HS-5 (cell line): ENCODE measurements around the gene GGNBP2.

Source experiments
- DNase-seq: peaks from one replicate; pipeline ENCODE4 v3.0.0-alpha.2; 2012; ENCODE audit warnings: low read depth

GGNBP2 gene

DNA sequence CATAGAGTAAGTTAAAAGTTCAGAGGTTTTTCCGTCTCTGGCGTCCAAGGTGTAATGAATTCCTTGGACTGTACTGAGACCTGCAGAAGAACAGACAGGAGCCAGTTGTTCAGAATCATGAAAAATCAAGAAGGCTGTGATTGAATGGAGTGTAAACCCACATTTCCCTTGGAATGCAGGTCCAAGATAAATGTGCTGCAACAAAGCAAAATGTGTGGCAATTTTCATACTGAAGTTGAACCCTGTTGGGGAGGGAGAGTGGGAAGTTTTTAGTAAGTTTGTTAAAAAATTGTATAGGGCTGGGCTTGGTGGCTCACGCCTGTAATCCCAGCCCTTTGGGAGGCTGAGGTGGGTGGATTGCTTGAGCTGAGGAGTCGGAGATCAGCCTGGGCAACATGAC, 21.4 kb downstream of the GGNBP2 start:
- no peak for DNase-seq

DNA sequence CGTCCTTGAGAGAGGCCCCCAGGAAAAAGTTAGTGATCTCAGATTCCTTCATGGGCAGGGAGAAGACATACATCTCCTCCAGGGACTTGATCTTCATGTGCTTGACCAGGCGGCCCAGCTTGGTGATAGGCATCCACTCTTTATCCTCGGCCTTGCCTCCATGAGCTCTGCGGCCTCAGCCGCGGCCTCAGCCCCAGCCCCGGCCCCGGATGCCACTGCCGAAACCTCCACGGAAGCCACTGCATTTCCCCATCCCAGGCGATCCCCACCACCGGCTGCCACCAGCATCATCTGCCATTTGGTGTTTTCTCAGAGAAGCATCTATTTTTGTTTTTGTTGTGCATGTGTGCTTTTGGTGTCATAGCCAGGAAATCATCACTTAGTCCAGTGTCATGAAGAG, 30.3 kb downstream of the GGNBP2 start:
- no peak for DNase-seq

DNA sequence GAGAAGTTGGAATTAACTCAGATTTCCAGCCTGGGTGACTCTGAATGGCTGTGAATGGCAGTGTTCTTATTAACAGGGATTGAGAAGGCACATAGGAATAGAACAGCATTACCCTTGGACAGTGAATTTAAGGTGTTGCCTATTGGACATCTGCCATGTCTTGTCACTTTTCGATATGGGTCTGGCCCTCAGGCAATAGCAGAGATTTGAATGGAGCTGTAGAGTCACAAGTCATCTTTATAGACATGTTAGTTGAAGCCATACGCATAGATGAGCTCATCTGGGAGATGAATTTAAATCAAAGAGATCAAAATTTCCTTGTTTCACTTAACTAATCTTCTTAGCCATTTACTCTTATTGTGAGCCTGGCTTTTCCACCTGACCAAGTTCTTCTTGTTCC, 32.1 kb downstream of the GGNBP2 start:
- DNase-seq, result no peak

DNA sequence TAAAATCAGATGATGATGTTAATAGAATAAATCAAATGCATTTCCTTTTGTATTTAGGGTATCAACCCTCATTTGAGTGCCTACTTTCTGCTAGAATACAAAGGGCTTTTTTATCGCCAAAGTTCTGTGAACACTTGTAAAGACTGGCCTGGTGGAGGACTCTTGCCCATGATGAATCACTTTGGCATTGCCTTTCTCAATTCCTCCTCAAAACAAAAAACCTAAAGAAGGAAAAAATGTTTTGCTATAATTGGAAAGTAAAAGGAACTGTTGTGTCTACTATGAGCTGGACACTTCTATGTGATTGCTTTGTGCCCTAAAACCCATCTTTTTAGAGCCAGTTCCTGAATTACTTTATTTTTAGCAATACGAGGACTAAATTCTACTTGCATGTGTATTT, 34.0 kb downstream of the GGNBP2 start:
- no peak for DNase-seq

DNA sequence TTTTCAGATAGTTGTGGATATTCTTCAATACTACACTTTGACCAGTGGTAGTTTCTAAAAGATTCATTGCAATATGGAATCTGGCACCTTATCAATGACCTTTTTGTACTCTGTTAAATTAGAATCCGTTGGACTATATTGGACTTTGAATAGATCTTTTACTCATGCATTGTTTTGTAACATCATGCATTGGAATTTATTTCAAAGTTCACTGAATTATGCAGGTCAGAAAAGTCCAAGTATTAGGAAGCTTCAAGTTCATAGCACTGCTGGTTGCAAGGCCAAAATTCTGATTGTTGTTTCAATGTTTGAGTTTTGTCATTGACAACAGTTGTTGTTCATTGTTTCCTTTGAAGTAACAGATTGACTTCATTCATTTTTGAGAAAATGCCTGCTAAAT, 39.1 kb downstream of the GGNBP2 start:
- DNase-seq, result no peak

DNA sequence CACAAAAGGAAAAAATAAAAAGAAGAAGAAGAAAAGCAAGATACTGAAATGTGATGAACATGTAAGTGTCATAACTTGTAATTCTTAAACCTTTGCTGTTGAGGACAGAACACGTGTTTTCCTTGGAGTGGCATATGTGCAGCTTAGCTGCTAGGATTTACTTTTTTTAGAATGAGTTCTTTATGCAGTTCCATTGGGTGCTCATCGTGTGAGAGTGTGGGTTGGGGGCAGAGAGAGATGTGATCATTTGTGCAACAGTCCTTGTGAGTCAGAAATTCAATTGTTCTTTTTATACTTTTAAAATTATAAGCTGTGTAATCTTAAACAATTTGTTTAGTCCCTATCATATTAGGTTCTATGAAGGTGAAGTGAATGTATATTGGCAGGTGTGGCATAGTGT, 41.4 kb downstream of the GGNBP2 start:
- DNase-seq, result no peak

DNA sequence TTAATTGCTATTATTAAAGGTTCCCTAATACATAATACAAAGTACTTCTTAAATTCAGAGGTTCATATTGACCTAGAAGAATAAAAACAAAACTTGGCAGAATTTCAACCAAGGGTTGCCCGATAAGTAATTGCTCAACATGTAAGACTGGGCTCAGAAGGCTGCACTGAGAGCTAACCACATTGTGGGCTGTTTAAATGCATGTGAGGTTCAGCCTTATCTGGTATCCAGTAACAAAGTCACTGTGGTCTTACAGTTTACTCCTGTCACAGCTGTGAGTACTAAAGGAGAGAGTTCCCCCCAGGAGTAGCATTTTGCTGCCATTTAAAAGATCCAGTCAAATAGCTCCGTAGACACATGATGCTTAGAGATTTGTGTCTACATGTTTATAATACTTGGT, 45.4 kb downstream of the GGNBP2 start:
- DNase-seq, result no peak

DNA sequence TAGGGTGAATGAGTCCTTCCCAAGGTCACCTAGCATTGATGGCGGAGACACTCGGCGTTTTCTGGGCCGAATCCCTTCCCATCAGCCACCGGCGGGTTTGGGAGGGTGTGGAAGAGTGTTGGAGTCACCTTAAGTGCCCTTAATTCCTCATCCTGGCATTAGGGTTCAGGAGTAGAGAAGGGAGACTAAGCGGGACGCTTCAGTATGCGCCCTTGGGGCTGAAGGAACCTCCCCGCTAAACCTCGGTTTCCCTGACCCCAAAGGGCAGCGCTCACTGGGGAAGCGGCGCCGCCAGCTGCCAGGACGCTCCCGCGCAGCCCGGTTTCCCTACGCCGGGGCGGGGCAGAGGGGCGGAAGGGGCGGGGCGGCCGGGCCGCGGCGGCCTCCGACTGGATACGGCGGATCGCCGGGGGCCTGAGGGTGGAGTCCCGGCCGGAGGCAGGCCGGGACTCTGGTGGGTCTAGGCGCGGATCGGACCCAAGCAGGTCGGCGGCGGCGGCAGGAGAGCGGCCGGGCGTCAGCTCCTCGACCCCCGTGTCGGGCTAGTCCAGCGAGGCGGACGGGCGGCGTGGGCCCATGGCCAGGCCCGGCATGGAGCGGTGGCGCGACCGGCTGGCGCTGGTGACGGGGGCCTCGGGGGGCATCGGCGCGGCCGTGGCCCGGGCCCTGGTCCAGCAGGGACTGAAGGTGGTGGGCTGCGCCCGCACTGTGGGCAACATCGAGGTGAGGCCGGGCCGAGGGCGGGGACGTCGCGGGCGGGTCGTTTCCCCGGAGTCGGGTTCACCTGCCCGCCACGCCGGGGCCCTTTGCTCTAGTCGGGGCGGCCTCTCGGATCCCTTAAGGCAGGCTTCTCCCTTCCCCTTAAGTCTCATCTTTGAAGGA, 47.0 kb downstream of the GGNBP2 start, which contains the start of gene DHRS11:
DHRS11 (plus strand) TSS at position 446 of the 882 bp plus-strand sequence; CDS start at position 577, 131 bp downstream.
- DNase-seq, result no peak

DNA sequence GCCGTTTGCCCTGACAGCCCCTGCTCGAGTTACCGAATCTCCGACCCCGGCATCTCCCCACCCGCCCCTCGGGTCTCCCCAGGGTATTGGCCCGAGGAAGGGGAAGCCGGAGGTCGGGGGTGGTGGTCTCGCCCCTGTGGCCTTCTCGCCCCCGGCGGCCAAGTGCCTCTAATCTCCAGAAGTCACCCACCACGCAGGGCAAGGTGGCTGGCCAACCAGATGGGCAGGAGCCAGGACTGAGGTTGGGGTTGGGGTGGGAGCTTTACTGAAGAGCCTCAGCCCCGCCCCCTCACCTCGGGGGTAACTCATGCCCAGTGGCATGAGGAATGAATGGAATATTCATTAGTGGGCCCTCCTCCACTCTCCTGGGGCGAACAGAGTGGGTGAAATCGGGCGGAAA, 47.6 kb downstream of the GGNBP2 start:
- no peak for DNase-seq

DNA sequence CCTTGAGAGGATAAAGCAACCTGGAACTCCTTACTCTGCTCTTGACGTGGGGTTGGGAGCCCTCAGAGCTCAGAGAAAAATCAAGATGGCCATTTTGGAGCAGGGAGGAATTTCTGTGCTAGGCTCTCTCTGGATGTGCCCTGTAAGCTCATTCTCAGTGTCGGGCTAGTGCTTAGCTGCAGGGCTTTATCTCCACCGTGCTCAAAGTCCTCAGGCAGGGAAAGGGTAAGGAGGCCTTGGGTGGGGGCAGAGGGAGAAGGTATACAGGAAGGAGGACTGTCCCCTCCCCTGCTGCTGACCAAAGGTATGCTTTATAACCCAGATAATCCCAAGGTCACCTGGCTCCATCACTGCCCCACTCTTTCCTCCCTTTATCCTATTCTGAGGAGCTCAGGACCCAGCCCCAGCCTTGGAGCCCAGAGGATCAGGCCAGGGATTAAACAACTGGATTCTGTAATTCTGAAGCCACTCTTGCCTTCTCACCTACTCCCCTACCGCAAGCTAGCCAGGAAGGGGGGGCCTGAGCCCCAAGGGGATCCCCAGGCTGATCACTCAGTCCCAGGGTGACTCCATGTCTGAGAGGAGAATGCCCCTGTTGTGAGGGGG, 48.1 kb downstream of the GGNBP2 start:
- DNase-seq, result no peak

DNA sequence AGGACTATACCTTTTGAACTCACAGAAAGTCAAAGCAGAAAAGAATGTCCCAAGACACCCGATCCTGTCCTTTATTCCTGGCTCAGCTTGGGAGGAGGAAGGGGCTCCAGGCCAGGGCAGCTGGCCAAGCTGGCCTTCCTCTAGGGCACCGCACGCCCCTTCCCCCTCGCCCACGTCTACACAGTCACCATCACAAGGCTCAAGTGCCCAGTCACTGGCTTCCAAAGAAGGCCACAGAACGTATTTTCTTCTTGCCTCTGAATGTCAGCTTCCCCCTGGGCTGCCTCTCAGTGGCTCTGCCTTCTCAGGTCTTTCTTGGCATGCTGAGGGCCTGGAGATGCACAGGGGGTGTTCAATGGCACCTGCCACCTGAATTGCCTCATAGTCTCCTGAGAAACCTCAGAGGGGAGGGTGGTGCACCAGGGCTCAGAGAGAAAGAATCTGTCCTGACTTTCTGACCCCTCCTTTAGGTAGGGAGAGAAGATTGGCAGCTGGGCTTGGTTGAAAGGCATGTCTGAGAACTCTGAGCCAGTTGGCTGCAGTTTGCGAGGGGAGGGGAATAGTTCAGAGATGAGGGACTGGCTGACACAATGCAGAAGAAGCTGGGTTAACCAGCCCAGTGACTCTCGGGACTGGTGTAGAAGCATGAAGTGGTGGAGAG, 49.1 kb downstream of the GGNBP2 start:
- DNase-seq, result no peak

DNA sequence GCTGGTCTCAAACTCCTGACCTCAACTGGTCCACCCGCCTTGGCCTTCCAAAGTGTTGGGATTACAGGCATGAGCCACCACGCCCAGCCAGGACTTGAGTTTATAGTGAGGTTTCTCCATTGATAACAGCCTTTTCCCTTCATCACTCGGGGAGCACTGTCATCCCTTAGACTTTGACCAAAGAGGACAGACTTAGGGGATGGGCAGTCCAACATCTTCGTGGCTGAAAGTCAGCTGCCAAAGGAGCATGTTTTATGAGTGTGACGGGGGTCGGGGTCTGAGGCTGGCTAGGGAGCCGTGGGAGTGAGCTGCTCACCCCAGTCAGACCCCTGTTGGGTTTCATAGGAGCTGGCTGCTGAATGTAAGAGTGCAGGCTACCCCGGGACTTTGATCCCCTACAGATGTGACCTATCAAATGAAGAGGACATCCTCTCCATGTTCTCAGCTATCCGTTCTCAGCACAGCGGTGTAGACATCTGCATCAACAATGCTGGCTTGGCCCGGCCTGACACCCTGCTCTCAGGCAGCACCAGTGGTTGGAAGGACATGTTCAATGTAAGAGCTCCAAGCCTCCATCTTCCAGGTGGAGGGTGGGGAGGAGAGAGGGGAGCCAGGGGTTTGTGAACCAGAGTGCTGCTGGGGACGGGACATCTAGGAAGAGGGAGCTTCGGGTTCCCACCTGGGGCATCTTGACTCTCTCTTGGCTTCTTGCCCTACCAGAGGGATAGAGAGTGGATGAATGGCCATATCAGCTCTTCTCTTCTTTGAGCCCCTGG, 50.1 kb downstream of the GGNBP2 start:
- no peak for DNase-seq

DNA sequence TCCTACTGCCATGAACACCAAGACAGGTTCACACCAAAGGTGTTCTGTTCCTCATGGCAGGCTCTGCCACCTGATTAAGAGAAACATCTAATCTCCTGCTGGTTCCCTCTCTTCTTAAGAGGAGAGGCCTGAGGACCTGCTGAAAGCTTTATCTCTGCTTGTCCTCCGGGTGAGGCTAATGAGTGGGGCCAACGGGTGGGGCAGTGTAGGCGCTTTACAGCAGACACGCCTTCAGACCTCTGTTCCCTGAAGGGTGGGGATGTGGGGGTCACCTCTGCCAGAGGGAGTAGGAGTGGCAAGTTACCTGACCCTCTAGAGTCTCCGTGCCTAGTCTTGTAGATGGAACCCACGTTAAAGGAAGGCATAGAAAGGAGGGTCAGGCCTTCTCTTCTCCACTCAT, 52.5 kb downstream of the GGNBP2 start:
- no peak for DNase-seq

DNA sequence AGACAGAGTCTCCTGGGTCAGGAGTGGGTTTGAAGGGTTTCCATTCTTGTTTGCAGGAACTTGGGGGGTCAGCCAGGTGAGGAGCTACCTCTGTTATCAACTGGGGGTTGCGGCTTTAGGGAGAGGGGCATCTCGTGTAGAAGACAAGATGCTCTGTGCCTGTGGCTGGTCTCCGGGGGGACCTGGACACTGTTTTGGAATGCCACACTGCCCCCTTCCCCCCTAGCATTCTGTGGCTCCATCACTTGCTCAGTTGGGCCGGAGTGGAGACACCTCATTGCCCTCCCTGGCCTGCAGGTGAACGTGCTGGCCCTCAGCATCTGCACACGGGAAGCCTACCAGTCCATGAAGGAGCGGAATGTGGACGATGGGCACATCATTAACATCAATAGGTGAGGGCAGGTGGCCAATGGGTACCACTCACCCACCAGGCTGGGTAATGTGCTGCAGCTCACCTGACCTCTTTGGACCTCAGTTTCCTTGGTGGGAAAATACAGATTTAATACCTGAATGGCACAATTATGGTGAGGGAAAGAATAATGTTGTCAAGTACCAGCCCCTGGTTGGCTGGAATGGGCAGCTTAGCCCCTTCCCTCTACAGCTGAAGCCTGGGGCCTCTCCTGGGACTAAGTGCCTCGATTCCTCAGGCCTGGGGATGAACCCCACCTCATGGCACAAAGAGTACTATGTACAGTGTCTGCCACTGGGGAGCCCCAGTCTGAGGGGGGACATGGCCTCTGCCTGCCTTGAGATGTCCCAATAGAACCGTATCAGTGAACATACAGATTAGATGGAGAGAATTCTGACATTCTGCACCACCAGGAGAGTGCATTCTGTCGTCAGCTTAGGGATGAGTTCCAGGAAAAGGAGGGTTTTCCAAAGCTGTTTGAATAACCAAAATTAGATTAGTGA, 53.4 kb downstream of the GGNBP2 start:
- no peak for DNase-seq

DNA sequence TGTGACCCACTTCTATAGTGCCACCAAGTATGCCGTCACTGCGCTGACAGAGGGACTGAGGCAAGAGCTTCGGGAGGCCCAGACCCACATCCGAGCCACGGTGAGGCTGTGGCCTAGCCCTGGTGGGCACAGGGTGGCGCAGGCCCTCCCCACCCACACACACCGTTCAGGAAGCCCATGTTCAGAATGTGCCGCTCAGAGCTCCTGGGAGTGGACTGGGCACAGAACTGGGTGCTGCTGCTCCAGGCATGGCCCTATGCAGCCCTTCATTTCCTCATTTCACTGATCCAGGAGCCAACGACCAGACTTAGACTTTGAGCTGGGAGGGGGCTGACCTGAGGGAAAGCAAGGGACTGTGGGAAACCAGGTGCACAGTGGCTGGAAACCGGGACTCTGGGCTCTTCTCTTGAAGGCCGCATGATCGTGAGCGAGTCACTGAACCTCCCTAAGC, 54.3 kb downstream of the GGNBP2 start:
- DNase-seq, result no peak

DNA sequence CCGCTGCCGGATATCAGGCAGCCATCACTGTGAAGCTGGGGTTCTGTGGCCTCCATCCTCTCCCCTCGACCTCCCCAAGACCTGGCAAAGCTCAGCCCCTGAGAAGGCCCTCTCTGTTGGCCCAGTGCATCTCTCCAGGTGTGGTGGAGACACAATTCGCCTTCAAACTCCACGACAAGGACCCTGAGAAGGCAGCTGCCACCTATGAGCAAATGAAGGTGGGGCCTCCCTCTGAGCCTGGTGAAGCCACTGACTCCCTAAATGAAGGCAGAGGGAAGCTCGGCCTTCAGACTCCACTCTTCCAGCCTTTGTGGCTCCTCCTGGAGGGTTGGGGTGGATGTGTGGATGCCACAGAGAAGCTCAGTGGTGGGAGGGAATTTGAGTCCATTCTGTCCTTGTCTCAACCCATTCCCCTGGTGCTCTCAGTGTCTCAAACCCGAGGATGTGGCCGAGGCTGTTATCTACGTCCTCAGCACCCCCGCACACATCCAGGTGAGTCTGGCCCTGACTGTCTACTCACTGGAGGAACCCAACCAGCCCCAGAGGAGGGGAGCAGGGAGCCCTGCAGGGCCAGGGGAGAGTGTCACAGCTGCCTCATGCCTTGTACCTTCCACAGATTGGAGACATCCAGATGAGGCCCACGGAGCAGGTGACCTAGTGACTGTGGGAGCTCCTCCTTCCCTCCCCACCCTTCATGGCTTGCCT, 55.0 kb downstream of the GGNBP2 start:
- no peak for DNase-seq

DNA sequence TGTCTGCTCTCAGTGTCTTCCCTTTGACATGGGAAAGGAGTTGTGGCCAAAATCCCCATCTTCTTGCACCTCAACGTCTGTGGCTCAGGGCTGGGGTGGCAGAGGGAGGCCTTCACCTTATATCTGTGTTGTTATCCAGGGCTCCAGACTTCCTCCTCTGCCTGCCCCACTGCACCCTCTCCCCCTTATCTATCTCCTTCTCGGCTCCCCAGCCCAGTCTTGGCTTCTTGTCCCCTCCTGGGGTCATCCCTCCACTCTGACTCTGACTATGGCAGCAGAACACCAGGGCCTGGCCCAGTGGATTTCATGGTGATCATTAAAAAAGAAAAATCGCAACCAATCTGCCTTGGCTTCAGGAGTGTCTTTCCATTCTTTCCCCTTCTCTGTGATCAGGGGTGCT, 55.7 kb downstream of the GGNBP2 start:
- DNase-seq, result no peak

DNA sequence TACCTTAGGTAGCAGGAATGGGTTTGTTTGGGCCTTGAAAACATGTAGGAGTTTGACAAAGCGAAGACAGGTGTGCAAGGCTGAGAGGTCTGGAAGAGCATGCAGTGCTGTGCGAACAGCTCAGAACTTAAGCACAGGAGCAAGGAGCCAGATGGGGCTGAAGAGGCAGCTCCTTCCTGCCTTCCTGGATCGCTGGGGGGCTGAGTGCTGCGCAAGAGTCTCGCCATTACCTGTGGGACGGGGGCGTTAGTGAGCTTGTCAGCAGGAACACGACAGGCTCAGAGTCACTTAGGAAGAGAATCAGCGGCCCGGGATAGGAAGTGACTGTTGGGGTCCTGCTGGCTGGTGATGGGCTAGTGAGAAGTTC, 56.2 kb downstream of the GGNBP2 start:
- no peak for DNase-seq

DNA sequence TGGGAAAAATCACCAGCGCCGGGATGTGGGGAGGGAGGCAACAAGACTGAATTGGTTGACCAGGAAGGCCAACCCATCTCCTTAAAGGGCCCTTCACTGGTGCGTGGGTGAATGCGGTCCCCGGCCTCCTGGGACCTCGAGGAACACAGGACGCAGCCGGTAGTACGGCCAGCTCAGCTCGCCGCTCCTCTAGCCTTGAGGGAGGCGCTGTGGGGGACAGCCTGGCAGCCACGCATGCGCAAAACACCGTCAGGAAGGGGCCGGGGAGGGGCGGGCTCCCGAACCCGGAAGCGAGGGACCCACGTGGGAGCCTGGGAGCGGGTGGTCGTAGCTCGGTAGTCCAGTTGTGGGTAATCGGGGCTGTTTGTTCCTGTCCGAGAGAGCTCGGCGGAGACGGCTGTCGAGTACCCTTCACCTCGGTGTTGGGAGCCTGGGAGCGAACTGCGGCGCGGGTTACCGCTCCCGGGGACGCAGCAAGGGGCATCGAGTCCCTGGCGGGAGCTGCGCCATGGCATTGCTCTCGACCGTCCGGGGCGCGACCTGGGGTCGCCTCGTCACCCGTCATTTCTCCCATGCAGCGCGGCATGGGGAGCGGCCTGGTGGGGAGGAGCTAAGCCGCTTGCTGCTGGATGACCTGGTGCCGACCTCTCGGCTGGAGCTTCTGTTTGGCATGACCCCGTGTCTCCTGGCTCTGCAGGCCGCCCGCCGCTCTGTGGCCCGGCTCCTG, 56.7 kb downstream of the GGNBP2 start, which contains the start of gene MRM1:
MRM1 (plus strand) TSS at position 281 of the 727 bp plus-strand sequence; CDS start at position 509, 228 bp downstream.
- DNase-seq, result peak; percentile 63
